ENCODE data around the gene PSMC1.

The PSMC1 gene

DNA sequence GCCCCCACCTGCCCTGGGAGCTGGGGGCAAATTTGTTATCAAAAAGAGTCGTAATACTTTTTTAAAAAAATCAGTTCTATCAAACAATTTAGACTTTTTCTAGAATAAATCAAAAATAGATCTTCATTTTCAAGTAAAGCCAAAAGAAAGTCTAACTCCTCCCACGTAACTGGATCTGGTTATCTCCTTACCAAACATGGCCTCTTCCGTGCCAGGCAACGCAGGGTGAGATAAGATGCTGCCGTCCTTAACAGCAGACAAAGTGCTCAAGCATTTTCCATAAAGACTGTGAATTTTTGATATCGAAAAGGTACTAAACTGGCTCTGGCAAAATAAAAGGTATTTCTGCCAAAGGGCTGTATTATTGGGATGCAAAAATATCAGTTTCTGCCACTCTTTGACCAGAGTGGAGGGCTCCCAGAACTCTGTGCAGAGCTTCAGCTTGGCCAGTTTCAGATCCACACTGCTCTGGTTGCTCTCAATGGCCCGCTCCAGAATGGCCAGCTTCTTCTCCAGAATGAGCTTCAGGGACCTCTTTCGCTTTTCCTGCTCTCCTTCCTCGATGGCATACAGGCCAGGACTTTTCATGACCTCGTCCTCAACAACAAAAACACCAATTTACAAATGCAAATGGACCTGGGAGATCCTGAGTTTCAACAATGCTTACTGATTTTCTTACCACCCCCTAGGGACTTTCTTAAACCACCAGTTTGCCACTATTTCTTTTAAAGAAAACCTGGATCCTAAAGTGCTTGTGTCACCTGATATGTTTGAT is 46.4 kb downstream of the PSMC1 start:
- no peak for DNase-seq

DNA sequence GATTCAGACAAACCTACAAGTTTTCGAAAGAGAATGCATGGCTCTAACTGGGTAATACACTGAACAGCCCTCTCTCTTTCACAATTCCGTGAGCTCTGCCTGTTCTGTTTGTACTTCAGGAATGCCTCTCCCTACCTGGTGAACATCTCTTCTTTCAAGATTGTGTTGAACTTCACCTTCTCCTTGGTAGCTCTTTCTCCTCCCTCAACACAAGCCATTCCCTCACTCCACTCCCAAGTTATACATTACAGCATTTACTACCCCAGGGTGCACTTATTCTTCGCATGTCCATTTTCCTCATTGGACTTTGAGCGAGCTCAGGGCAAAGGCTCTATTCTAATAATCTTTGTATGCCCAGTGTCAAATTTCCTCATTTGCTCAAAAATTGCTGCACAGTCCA is 47.1 kb downstream of the PSMC1 start:
- no peak for DNase-seq

DNA sequence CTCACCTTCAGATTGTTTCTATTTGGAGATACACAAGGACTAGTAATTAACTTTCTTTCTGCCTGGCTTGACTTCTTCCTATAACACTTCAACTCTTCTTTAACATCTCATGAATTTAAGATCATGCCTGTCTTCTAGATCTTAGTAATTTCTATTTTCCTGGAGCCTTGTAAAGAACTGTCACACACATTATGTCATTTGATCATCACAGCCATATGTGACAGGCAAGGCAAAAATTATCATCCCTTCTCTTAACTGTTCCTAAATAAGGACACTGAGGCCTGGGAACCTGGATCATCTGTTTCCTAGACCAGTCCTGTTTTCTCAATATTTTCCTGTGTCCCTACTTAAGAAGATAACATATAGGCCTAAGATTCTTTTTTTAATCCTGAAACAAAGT is 48.1 kb downstream of the PSMC1 start:
- DNase-seq, result no peak

DNA sequence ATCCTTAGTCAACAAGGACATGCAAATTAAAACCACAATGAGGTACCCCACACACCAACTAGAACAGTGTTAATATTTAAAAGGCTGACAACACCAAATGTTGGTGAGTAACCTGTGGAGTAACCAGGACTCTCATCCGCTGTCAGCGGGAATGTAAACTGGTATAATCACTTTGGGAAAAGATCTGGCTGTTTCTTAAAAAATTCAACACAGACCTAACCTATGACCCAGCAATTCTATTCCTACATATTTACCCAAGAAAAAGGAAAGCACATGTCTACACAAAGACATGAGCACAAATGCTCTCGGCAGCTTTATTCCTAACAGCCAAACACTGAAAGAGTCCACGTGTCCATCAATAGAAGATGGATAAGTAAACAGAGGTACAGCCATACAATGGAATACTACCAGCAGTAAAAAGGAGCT is 48.8 kb downstream of the PSMC1 start:
- DNase-seq, result no peak

DNA sequence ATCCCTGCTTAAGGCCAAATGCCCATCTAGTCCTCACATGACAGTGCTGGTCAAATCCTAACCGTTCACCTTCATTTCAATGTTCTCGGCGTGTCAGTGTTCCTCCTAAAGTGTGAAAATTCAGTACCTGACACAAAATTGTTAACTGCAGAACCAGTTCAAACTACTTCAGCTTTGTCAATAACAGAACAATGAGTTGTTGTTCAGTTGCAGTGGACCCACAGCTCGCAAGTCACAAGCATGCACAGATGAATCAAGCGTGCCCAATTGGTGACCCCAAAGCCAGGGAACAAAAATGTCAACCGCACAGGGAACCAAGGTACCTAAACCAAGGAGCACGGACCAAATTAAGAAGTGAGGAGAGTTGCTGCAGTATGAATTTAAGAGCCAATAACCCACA is 52.2 kb downstream of the PSMC1 start:
- DNase-seq, result no peak

DNA sequence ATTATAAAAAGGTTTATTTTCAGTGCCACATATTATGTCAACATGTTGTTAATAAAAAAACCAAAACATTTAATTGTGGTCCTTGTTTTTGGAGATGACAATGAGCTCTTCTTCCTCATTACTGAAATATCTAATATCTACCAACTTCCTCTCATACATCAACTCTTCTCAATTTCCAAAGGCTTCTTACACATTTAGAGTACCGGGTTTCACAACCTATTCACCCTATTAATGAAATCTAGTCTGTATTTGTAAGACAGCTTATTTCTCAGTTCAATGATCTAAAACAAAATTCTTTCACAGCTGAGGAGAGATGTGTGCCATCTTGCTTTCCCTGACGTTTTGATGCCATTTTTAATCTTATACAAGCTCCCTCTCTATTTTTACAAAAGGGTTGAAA is 60.9 kb downstream of the PSMC1 start:
- no peak for DNase-seq

DNA sequence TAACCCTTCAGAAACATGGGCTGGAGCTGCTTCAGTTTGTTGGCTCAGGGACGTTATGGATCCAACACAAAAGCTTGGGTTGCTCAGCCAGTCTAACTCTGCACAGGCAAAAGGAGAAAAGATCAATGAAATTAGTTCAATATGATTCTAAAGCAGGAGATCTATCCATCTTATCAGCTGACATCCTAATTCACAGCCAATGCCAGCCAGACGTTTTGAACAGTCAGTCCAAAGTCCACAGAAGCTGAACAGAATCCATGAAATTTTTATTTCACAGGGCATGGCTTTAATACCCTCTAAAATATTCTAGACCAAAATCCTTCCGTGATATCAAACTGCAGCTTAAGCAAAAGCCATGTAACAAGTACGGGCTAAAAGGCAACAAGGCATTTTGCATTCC is 61.7 kb downstream of the PSMC1 start:
- DNase-seq, result no peak

DNA sequence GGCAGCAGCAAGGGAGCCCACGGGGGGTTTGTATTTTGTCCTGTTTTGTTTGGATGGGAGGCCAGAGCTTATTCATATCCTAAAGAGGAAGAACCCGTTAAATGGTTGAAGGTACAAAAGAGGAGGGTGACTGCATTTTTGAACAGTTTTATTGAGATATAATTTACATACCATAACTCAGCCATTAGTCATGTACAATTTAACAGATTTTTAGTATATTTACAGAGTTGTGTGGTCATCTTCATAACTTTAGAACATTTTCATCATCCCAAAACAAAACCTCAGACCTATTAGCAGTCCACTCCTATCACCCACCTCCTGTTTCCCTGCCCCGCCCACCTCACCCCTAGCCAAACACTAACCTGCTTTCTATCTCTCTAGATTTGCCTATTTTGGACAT is 62.8 kb downstream of the PSMC1 start:
- no peak for DNase-seq

DNA sequence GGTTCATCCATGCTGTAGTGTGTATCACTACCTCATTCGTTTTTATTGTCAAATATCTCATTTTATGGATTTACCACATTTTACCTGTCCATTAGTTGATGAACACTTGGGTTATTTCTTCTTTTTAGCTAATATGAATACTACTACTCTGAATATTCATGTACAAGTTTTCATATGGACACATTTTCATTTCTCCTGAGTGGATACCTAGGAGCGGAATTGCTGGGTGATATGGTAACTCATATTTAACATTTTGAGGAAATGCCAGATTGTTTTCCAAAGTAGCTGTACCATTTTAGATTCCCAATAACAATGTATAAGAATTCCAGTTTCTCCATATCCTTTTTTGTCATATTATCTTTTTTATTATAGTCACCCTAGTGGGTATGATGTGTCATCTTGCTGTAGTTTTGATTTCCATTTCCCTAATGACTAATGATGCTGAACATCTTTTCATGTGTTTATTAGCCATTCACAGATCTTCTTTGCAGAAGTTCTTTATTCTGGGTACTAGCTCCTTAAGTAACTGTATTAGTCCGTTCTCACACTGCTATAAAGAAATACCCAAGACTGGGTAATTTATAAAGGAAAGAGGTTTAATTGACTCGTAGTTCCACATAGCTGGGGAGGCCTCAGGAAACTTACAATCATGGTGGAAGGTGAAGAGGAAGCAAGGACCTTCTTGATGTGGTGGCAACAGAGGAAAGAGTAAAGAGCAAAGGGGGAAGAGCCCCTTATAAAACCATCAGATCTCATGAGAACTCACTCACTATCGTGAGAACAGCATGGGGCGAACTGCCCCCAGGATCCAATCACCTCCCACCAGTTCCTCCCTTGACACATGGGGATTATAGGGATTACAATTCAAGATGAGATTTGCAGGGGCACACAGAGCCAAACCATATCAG is 63.5 kb downstream of the PSMC1 start:
- DNase-seq, result no peak

DNA sequence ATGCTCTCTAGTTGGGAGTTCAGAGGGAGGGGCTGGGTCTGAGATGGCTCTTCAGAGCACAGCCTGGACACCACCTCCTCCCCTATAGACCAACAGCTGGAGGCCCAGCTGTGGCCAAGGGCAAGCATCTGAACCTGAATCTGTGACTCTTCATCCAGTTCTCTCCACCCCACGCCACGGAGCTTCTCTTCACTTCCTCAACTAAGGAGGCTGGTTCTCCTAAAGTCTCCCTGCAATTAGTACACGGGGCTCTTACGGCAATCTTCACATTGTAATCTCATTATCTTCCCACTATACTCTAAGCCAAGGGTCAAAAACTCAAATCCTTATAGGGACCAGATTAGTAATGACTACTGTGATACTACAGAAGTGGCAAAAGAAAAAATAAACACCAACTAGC is 65.5 kb downstream of the PSMC1 start:
- DNase-seq, result no peak
